ENCODE data around the gene SDK1. TPM values are rescaled to one million over a fixed set of nuclear protein-coding genes. Genes with fewer than 3 reads are reported as not detected.

SDK1 gene
- total RNA-seq, 1 donor from 2014 or later: 37.6 TPM

GRCh38 chr7:3956949-3957348 lies 655.9 kb downstream of the SDK1 start:
- no peak for DNase-seq (ENCODE audit: low spot score, unreplicated experiment)
- Mint-ChIP-seq H3K27me3 (no peaks in the 10 kb centered on the region), H3K36me3 (ENCODE audit: insufficient read depth) (peaks cover 15% of the 10 kb centered on the region), H3K9me3 (ENCODE audit: low read depth) (no peaks in the 10 kb centered on the region), H3K4me3 (ENCODE audit: low read depth) (no peak overlapping the region), H3K27ac (no peak overlapping the region), H3K4me1 (ENCODE audit: low read depth) (peaks cover 9% of the 10 kb centered on the region)
- no peak for TF ChIP-seq CTCF (IDR thresholded peaks at IDR 0.05; ENCODE audit: unreplicated experiment)

GRCh38 chr7:3957472-3958108 lies 656.5 kb downstream of the SDK1 start:
- Mint-ChIP-seq H3K9me3 (ENCODE audit: low read depth) (no peaks in the 10 kb centered on the region), H3K27ac (no peak overlapping the region), H3K4me3 (ENCODE audit: low read depth) (no peak overlapping the region), H3K27me3 (no peaks in the 10 kb centered on the region), H3K36me3 (ENCODE audit: insufficient read depth) (peaks cover 14% of the 10 kb centered on the region), H3K4me1 (ENCODE audit: low read depth) (peaks cover 9% of the 10 kb centered on the region)
- TF ChIP-seq CTCF (IDR thresholded peaks at IDR 0.05; ENCODE audit: unreplicated experiment): no peak
- DNase-seq (ENCODE audit: low spot score, unreplicated experiment): no peak

- DNase-seq (ENCODE audit: low spot score, unreplicated experiment): no peak
- Mint-ChIP-seq H3K4me1 (ENCODE audit: low read depth) (peaks cover 8% of the 10 kb centered on the region), H3K36me3 (ENCODE audit: insufficient read depth) (peaks cover 11% of the 10 kb centered on the region), H3K27ac (no peak overlapping the region), H3K4me3 (ENCODE audit: low read depth) (no peak overlapping the region), H3K9me3 (ENCODE audit: low read depth) (no peaks in the 10 kb centered on the region), H3K27me3 (no peaks in the 10 kb centered on the region)
- no peak for TF ChIP-seq CTCF (IDR thresholded peaks at IDR 0.05; ENCODE audit: unreplicated experiment)
These were observed 657.0 kb downstream of the SDK1 start for GRCh38 chr7:3958109-3958483.

- H3K9me3 Mint-ChIP-seq (ENCODE audit: low read depth): no peaks in the 10 kb centered on the region
- no peak for DNase-seq (ENCODE audit: low spot score, unreplicated experiment)
- H3K27me3 Mint-ChIP-seq: no peaks in the 10 kb centered on the region
- no peak overlapping the region for H3K4me3 Mint-ChIP-seq (ENCODE audit: low read depth)
- no peak overlapping the region for H3K27ac Mint-ChIP-seq
- H3K36me3 Mint-ChIP-seq (ENCODE audit: insufficient read depth): peaks cover 10% of the 10 kb centered on the region
- peaks cover 7% of the 10 kb centered on the region for H3K4me1 Mint-ChIP-seq (ENCODE audit: low read depth)
- no peak for TF ChIP-seq CTCF (IDR thresholded peaks at IDR 0.05; ENCODE audit: unreplicated experiment)
These were observed 658.3 kb downstream of the SDK1 start for GRCh38 chr7:3959364-3959763.

- no peak for DNase-seq (ENCODE audit: low spot score, unreplicated experiment)
- no peak overlapping the region for H3K27ac Mint-ChIP-seq
- H3K27me3 Mint-ChIP-seq: no peaks in the 10 kb centered on the region
- H3K9me3 Mint-ChIP-seq (ENCODE audit: low read depth): no peaks in the 10 kb centered on the region
- no peak overlapping the region for H3K4me3 Mint-ChIP-seq (ENCODE audit: low read depth)
- peaks cover 7% of the 10 kb centered on the region for H3K4me1 Mint-ChIP-seq (ENCODE audit: low read depth)
- peaks cover 14% of the 10 kb centered on the region for H3K36me3 Mint-ChIP-seq (ENCODE audit: insufficient read depth)
- no peak for TF ChIP-seq CTCF (IDR thresholded peaks at IDR 0.05; ENCODE audit: unreplicated experiment)
These were observed 659.2 kb downstream of the SDK1 start for GRCh38 chr7:3960050-3960763.
